ENCODE measurements around the gene TDRD15. TPM values are rescaled to one million over a fixed set of nuclear protein-coding genes. Genes with fewer than 3 reads are reported as not detected.

Gene TDRD15
- total and polyA plus RNA-seq, 2 of the 4 experiments (the other 2 are of a cell fraction), result not detected

- no TSS peak for BruUV-seq (replicated peaks)
Measured at GRCh38 chr2:21095714-21096113, 28.1 kb upstream of the TDRD15 start.

More at GRCh38 chr2:21095714-21096113, 28.1 kb upstream of the TDRD15 start:
- in situ Hi-C loops (cut with MboI; ENCODE audit: low sequenced_read_pairs), result no loop called here
- Histone ChIP-seq H2BK15ac (ENCODE audit: low read depth, low read length) (no peak overlapping the region), H3K9ac (ENCODE audit: low read depth, low read length) (no peak overlapping the region), H4K8ac (ENCODE audit: low read depth in 2 of 2, low read length in 2 of 2) (no peak overlapping the region), H2AK9ac (replicated peaks; ENCODE audit: low read depth, low read length, poor library complexity) (no peak overlapping the region), H4K5ac (ENCODE audit: low read depth, low read length) (no peak overlapping the region), H2BK20ac (ENCODE audit: low read depth, low read length) (no peak overlapping the region), H2AK5ac (ENCODE audit: low read depth, low read length) (no peak overlapping the region), H2BK5ac (ENCODE audit: low read depth, low read length, poor library complexity, severe bottlenecking) (no peak overlapping the region), H3K4ac (ENCODE audit: low read depth, low read length) (no peak overlapping the region), H4K91ac (ENCODE audit: insufficient read depth, low read depth, low read length) (no peak overlapping the region), H3K4me1 (ENCODE audit: control insufficient read depth, insufficient read depth, low read length) (no peaks in the 10 kb centered on the region), H4K20me1 (ENCODE audit: insufficient read depth, low read length) (no peaks in the 10 kb centered on the region), H3K4me2 (ENCODE audit: low read depth, low read length) (no peak overlapping the region), H2AFZ (replicated peaks; ENCODE audit: low read length, poor library complexity) (no peak overlapping the region), H3K9me1 (ENCODE audit: insufficient read depth, low read length) (no peaks in the 10 kb centered on the region), H3K23ac (ENCODE audit: low read depth, low read length) (no peak overlapping the region), H3K36me3 (ENCODE audit: control insufficient read depth, insufficient read depth, low read length) (no peaks in the 10 kb centered on the region), H3K27me3 (ENCODE audit: control insufficient read depth, insufficient read depth, low read length) (no peaks in the 10 kb centered on the region), H3K79me1 (ENCODE audit: low read depth in 1 of 2, low read length in 2 of 2) (no peaks in the 10 kb centered on the region), H3K56ac (ENCODE audit: extremely low read depth, insufficient read depth, low read length) (no peak overlapping the region), H3K18ac (ENCODE audit: low read depth, low read length) (no peak overlapping the region), H3K14ac (replicated peaks; ENCODE audit: low read depth, low read length) (no peak overlapping the region), H3K27ac (ENCODE audit: insufficient read depth, low read length) (no peak overlapping the region), H3K4me3 (ENCODE audit: insufficient read depth, low read depth, low read length) (no peak overlapping the region), H3K9me3 (ENCODE audit: control insufficient read depth, insufficient read depth, low read length) (no peaks in the 10 kb centered on the region), H2BK120ac (ENCODE audit: low read depth, low read length) (no peak overlapping the region)
- intact Hi-C loops (cut with micrococcal nuclease), result no loop called here
- no peak for DNase-seq
- WGBS, 2 experiments (ENCODE audit: extremely low coverage in 2 of 2, insufficient read length in 1 of 2), result 57% methylated on average over 2 of the region's 3 CpGs; no CpG with 5 or more reads in 1 of the 2 experiments
- dilution Hi-C loops (cut with HindIII; ENCODE audit: low sequenced_read_pairs, unreplicated experiment), result no loop called here
- ChIA-PET POLR2A (ENCODE audit: unreplicated experiment) (no interaction called here), CTCF (no interaction called here)
- TF ChIP-seq CTCF (conservative IDR thresholded peaks at IDR 0.05; ENCODE audit: low read depth, low read length) (no peak), MXI1 (IDR thresholded peaks at IDR 0.05; ENCODE audit: borderline replicate concordance, low read depth, low read length) (no peak)
- no peak for ATAC-seq (ENCODE audit: low read depth)
